Mammary epithelial cell (primary cell): Measurements from ENCODE around the gene SYPL2.

Source experiments
- CTCF ChIP-seq, 2 donors: IDR thresholded peaks in 1 of 2; conservative IDR thresholded peaks in 1 of 2; 2 replicates each; pipeline ENCODE4 v1.5.1; 2011 to 2012; ENCODE audit warnings: inconsistent platforms in 2 of 2, low read length in 2 of 2, mild to moderate bottlenecking in 2 of 2, control low read depth in 1 of 2, low read depth in 1 of 2; ENCODE audit not compliant: insufficient read depth in 1 of 2; ENCODE audit errors: extremely low read depth in 1 of 2
- EZH2 ChIP-seq: IDR thresholded peaks from 2 replicates; pipeline ENCODE4 v1.6.1; 2012; ENCODE audit warnings: low read length, inconsistent platforms, borderline replicate concordance

- TF ChIP-seq CTCF (conservative IDR thresholded peaks at IDR 0.05 in 1 of 2, IDR thresholded peaks at IDR 0.05 in 1 of 2; ENCODE audit: extremely low read depth in 1 of 2, insufficient read depth in 1 of 2, low read depth in 1 of 2, low read length in 2 of 2) (no peak), EZH2 (no peak)
Measured at GRCh38 chr1:109433322-109433721, 33.0 kb upstream of the SYPL2 start.
